HepG2 (cell line): ENCODE data around the gene ANKRD11. TPM values are rescaled to one million over a fixed set of nuclear protein-coding genes. Genes with fewer than 3 reads are reported as not detected.

ENCODE experiments used
- CAMTA2 ChIP-seq: sonication (generic); formaldehyde crosslinking; IDR thresholded peaks from 2 replicates; pipeline ENCODE4 v1.4.0; 2020; ENCODE audit warnings: mild to moderate bottlenecking, missing genetic modification reagents, borderline replicate concordance
- ESRRA ChIP-seq: sonication (generic); formaldehyde crosslinking; IDR thresholded peaks from 2 replicates; pipeline ENCODE4 v1.5.1; 2020; ENCODE audit warnings: mild to moderate bottlenecking, low read depth, missing genetic modification reagents
- HNRNPL ChIP-seq: fragments of 200-400 bp; formaldehyde crosslinking; IDR thresholded peaks from 2 replicates; pipeline ENCODE4 v1.6.1; 2017; ENCODE audit warnings: mild to moderate bottlenecking, low read depth, low read length
- MIER3 ChIP-seq: IDR thresholded peaks from 2 replicates; pipeline ENCODE4 v1.6.1; 2016; ENCODE audit warnings: missing compliant biosample characterization, borderline replicate concordance
- MYNN ChIP-seq: sonication (generic); formaldehyde crosslinking; IDR thresholded peaks from 2 replicates; pipeline ENCODE4 v1.4.0; 2020; ENCODE audit warnings: mild to moderate bottlenecking, low read depth, missing genetic modification reagents
- NFE2 ChIP-seq: sonication (generic); formaldehyde crosslinking; IDR thresholded peaks from 2 replicates; pipeline ENCODE4 v1.4.0; 2020; ENCODE audit warnings: missing genetic modification reagents
- PRPF4 ChIP-seq: fragments of 200-400 bp; formaldehyde crosslinking; IDR thresholded peaks from 2 replicates; pipeline ENCODE4 v1.6.1; 2016; ENCODE audit warnings: low read length, low read depth; ENCODE audit not compliant: poor library complexity, severe bottlenecking
- SOX13 ChIP-seq, 3 experiments: fragments of 450-650 bp in 1 of 3; sonication (generic) in 1 of 3; formaldehyde crosslinking in 1 of 3; IDR thresholded peaks in 2 of 3; conservative IDR thresholded peaks in 1 of 3; 2 replicates each; pipeline versions ENCODE4 v1.5.0 to v1.6.1; 2016 to 2020; ENCODE audit warnings: antibody characterized with exemption in 1 of 3, mild to moderate bottlenecking in 1 of 3, missing compliant biosample characterization in 1 of 3, missing genetic modification reagents in 1 of 3, moderate library complexity in 1 of 3
- SP1 ChIP-seq, 2 experiments: fragments of 450-650 bp in 1 of 2; sonication (generic) in 1 of 2; formaldehyde crosslinking in 1 of 2; IDR thresholded peaks; 2 replicates each; pipeline versions ENCODE4 v1.4.0 to v1.6.1; 2016 to 2020; ENCODE audit warnings: missing genetic modification reagents in 1 of 2
- SP5 ChIP-seq: IDR thresholded peaks from 2 replicates; pipeline ENCODE4 v1.6.1; 2016; ENCODE audit warnings: low read depth, borderline replicate concordance
- ZBTB21 ChIP-seq: sonication (generic); formaldehyde crosslinking; IDR thresholded peaks from 2 replicates; pipeline ENCODE4 v1.4.0; 2020; ENCODE audit warnings: missing genetic modification reagents
- ZFP36L1 ChIP-seq: sonication (generic); formaldehyde crosslinking; IDR thresholded peaks from 2 replicates; pipeline ENCODE4 v1.8.0; 2022; ENCODE audit warnings: mild to moderate bottlenecking, missing genetic modification reagents, moderate library complexity
- ZFP82 ChIP-seq: sonication (generic); formaldehyde crosslinking; IDR thresholded peaks from 2 replicates; pipeline ENCODE4 v1.5.1; 2020; ENCODE audit warnings: mild to moderate bottlenecking, missing genetic modification reagents, borderline replicate concordance
- ZHX2 ChIP-seq, 2 experiments: sonication (generic) in 1 of 2; formaldehyde crosslinking in 1 of 2; IDR thresholded peaks; 2 replicates each; pipeline versions ENCODE4 v1.6.1 to v1.9.0; 2014 to 2022; ENCODE audit warnings: antibody characterized with exemption in 1 of 2, borderline replicate concordance in 1 of 2, inconsistent platforms in 1 of 2, low read depth in 1 of 2, missing genetic modification reagents in 1 of 2
- ZNF230 ChIP-seq: sonication (generic); formaldehyde crosslinking; IDR thresholded peaks from 2 replicates; pipeline ENCODE4 v1.4.0; 2020; ENCODE audit warnings: mild to moderate bottlenecking, missing genetic modification reagents
- ZNF512B ChIP-seq: sonication (generic); formaldehyde crosslinking; IDR thresholded peaks from 2 replicates; pipeline ENCODE4 v1.5.1; 2020; ENCODE audit warnings: missing genetic modification reagents, mild to moderate bottlenecking, borderline replicate concordance
- ZNF746 ChIP-seq: sonication (generic); formaldehyde crosslinking; IDR thresholded peaks from 2 replicates; pipeline ENCODE4 v1.8.0; 2022; ENCODE audit warnings: mild to moderate bottlenecking, missing genetic modification reagents
- ZSCAN25 ChIP-seq: sonication (generic); formaldehyde crosslinking; IDR thresholded peaks from 2 replicates; pipeline ENCODE4 v1.8.0; 2022; ENCODE audit warnings: mild to moderate bottlenecking, missing genetic modification reagents
- polyA plus RNA-seq, 8 experiments: library from polyadenylated mRNA; depleted of rRNA in 3 of 8; stranded (reverse) in 7 of 8; unstranded in 1 of 8; fragments of >200 nt; fragmentation: Illumina TruSeq in 4 of 8; extraction: Trizol in 4 of 8; gene quantifications; 2 replicates each; pipeline versions ENCODE4 v1.2.1 to v1.2.3, GENCODE V29; 2011 to 2016; ENCODE audit warnings: low read depth in 4 of 8, missing spikeins in 1 of 8, mixed read lengths in 1 of 8; ENCODE audit not compliant: insufficient read depth in 1 of 8
- total RNA-seq, 5 experiments: library from RNA; depleted of rRNA; stranded (reverse); fragments of >200 nt; fragmentation: Illumina TruSeq; extraction: Trizol; gene quantifications; 2 replicates each; pipeline ENCODE4 v1.2.3, GENCODE V29; 2016; ENCODE audit warnings: low read depth in 1 of 5

ANKRD11 gene
- total and polyA plus RNA-seq, 2 of the 13 experiments (the other 11 are each of a cell fraction or from before 2014, with no cell fraction given), result 21.4 to 38.4 TPM

GRCh38 chr16:89395150-89396142 lies 94.9 kb downstream of the ANKRD11 start (continued):
- peak; percentile 92 for TF ChIP-seq ZSCAN25 (CRISPR knock-in tag)
- TF ChIP-seq NFE2, result no peak
- no peak for TF ChIP-seq ZFP82 (CRISPR knock-in tag)
- peak; percentile 88 for TF ChIP-seq SOX13 (IDR thresholded peaks at IDR 0.05)
- peak in 1 of 2 experiments; percentile 95; a peak in 2 of 4 replicates for TF ChIP-seq SOX13 (CRISPR knock-in tag; conservative IDR thresholded peaks at IDR 0.05 in 1 of 2, IDR thresholded peaks at IDR 0.05 in 1 of 2)
- peak; percentile 89 for TF ChIP-seq SP5 (CRISPR knock-in tag)
- TF ChIP-seq ZNF230, result peak; percentile 86; the same call in 1 of the 2 replicates
- TF ChIP-seq ZHX2 (IDR thresholded peaks at IDR 0.05; ENCODE audit: low read depth), result peak; percentile 69; the same call in 1 of the 2 replicates
- no peak for TF ChIP-seq ZHX2 (CRISPR knock-in tag; IDR thresholded peaks at IDR 0.05; ENCODE audit: borderline replicate concordance)
- TF ChIP-seq SP1 (IDR thresholded peaks at IDR 0.05), result no peak
- peak; percentile 60 for TF ChIP-seq SP1 (CRISPR knock-in tag; IDR thresholded peaks at IDR 0.05)
- peak; percentile 94 for TF ChIP-seq ZNF746
- peak; percentile 85; the same call in 1 of the 2 replicates for TF ChIP-seq ZNF512B (CRISPR knock-in tag)
- peak; percentile 98 for TF ChIP-seq ZFP36L1 (CRISPR knock-in tag)
- TF ChIP-seq ZBTB21, result peak; percentile 85
- TF ChIP-seq MIER3 (CRISPR knock-in tag), result peak; percentile 98
- TF ChIP-seq HNRNPL, result peak; percentile 96
- TF ChIP-seq PRPF4, result no peak
- peak; percentile 93 for TF ChIP-seq ESRRA (CRISPR knock-in tag)
- peak; percentile 35; the same call in 1 of the 2 replicates for TF ChIP-seq CAMTA2
- TF ChIP-seq MYNN (CRISPR knock-in tag), result 0 out of 2 replicates have a peak, but pooled peaks have one; percentile 41
